GM12891 (cell line): ENCODE data around the gene NEK11.

Source experiments
- DNase-seq: peaks from one replicate; pipeline ENCODE4 v3.0.0; 2011; ENCODE audit warnings: low spot score; ENCODE audit not compliant: insufficient read length
- FAIRE-seq: peaks from 2 replicates; lab custom pipeline; 2011; peaks lifted over from hg19 to GRCh38; lab: Jason Lieb, UNC
- PAX5 ChIP-seq: IDR thresholded peaks from 2 replicates; pipeline ENCODE4 v1.6.1; 2011; ENCODE audit warnings: low read length, moderate library complexity, mild to moderate bottlenecking; ENCODE audit not compliant: insufficient read depth, severe bottlenecking
- POLR2A ChIP-seq: IDR thresholded peaks from 2 replicates; pipeline ENCODE4 v1.6.1; 2011; ENCODE audit warnings: low read depth, low read length, control low read depth
- POLR2AphosphoS5 ChIP-seq: IDR thresholded peaks from 2 replicates; pipeline ENCODE4 v1.6.1; 2011; ENCODE audit warnings: low read depth, low read length, control low read depth
- POU2F2 ChIP-seq: IDR thresholded peaks from 2 replicates; pipeline ENCODE4 v1.6.1; 2011; ENCODE audit warnings: low read depth, mild to moderate bottlenecking, control low read depth, low read length, moderate library complexity
- SPI1 ChIP-seq: IDR thresholded peaks from 2 replicates; pipeline ENCODE4 v1.6.1; 2011; ENCODE audit warnings: low read depth, low read length, control low read depth
- TAF1 ChIP-seq: IDR thresholded peaks from 2 replicates; pipeline ENCODE4 v1.6.1; 2011; ENCODE audit warnings: low read depth, low read length, control low read depth

The NEK11 gene

GRCh38 chr3:131216330-131216729 is 189.7 kb downstream of the NEK11 start:
- FAIRE-seq (no peak), DNase-seq (no peak)
- TF ChIP-seq TAF1 (no peak), POLR2AphosphoS5 (no peak), SPI1 (no peak), POLR2A (no peak), PAX5 (no peak), POU2F2 (no peak)

DNA sequence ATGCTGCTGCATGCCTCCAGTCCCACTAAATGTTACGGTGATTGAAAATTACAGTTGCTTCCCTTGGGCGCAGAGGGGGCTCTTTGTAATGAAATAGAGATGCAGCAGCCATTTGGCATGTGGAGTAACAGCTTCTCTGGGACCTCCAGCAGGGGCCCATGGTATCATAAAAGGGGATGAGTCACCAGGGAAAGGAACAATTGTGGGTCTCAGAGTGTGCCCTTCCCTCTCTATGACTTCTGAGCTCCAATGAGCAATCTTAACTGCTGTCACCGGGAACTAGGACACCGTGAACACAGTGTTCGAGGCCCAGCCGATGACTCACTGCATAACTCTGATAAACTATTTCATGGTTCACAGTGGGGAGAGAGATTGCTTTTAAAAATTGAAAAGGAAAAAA is 190.1 kb downstream of the NEK11 start:
- TF ChIP-seq POU2F2 (no peak), PAX5 (no peak), POLR2A (no peak), POLR2AphosphoS5 (no peak), SPI1 (no peak), TAF1 (no peak)
- FAIRE-seq (no peak), DNase-seq (no peak)

- no peak for FAIRE-seq
- TF ChIP-seq POLR2A (no peak), SPI1 (no peak), PAX5 (no peak), POLR2AphosphoS5 (no peak), POU2F2 (no peak), TAF1 (no peak)
- DNase-seq, result no peak
Observed at GRCh38 chr3:131217296-131217741, 190.6 kb downstream of the NEK11 start.

GRCh38 chr3:131218196-131218595 is 191.5 kb downstream of the NEK11 start:
- no peak for FAIRE-seq
- TF ChIP-seq SPI1 (no peak), POLR2A (no peak), PAX5 (no peak), POLR2AphosphoS5 (no peak), POU2F2 (no peak), TAF1 (no peak)
- DNase-seq, result no peak

- no peak for DNase-seq
- TF ChIP-seq SPI1 (no peak), TAF1 (no peak), PAX5 (no peak), POU2F2 (no peak), POLR2AphosphoS5 (no peak), POLR2A (no peak)
- FAIRE-seq, result no peak
Observed at GRCh38 chr3:131221731-131222130, 195.1 kb downstream of the NEK11 start.

- TF ChIP-seq POLR2A, result no peak
- TF ChIP-seq PAX5, result no peak
- TF ChIP-seq SPI1, result no peak
- no peak for TF ChIP-seq POU2F2
- TF ChIP-seq POLR2AphosphoS5, result no peak
- no peak for TF ChIP-seq TAF1
- FAIRE-seq, result no peak
- DNase-seq, result no peak
Observed at GRCh38 chr3:131222599-131222998, 195.9 kb downstream of the NEK11 start.

GRCh38 chr3:131223373-131224289 is 197.0 kb downstream of the NEK11 start:
- no peak for TF ChIP-seq POU2F2
- TF ChIP-seq PAX5, result no peak
- TF ChIP-seq TAF1, result no peak
- TF ChIP-seq POLR2AphosphoS5, result no peak
- TF ChIP-seq POLR2A, result no peak
- no peak for TF ChIP-seq SPI1
- FAIRE-seq (no peak), DNase-seq (no peak)

DNA sequence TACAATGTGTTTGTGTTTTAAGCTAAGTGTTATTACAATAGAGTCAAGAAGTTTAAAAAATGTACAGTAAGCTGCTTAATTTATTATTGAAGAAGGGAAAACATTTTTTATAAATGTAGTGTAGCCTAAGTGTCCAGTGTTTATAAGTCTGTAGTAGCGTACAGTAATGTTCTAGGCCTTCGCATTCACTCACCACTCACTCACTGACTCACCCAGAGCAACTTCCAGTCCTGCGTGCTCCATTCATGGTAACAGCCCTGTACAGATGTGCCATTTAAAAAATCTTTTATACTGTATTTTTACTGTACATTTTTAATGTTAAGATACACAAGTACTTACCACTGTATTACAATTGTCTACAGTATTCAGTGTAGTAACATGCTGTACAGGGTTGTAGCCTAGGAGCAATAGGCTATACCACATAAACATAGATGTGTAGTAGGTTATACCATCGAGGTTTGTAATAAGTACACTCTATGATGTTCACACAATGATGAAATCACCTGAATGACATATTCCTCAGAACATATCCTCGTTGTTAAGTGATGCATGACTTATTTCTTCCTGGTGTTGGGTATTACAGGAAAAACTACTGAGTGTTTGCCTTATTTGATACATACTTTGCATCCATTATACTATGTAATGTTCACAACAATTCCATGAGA is 198.3 kb downstream of the NEK11 start:
- FAIRE-seq (no peak), DNase-seq (no peak)
- TF ChIP-seq TAF1 (no peak), POLR2A (no peak)

DNA sequence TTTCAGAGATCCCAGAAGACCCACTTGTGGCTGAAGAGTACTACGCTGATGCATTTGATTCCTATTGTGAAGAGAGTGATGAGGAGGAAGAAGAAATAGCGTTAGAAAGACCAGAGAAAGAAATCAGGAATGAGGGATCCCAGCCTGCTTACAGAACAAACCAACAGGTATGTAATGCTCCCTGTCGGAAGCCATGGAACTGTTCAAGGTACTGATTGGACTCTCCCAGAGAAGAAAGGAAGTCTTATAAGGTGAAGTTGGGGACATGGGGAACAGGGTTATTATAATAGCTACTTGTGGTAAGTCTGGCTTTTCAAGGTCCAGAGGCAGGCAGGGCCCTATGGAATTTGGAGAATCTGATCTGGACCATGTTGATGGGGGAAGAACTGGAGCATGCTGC is 201.8 kb downstream of the NEK11 start:
- DNase-seq, result no peak
- FAIRE-seq, result no peak
- TF ChIP-seq POLR2A, result no peak
- TF ChIP-seq POLR2AphosphoS5, result no peak
- TF ChIP-seq POU2F2, result no peak
- no peak for TF ChIP-seq SPI1
- no peak for TF ChIP-seq PAX5
- no peak for TF ChIP-seq TAF1
